ENCODE results near the gene GRIN2C. TPM values are rescaled to one million over a fixed set of nuclear protein-coding genes. Genes with fewer than 3 reads are reported as not detected.

Gene GRIN2C
- total RNA-seq, 1 experiment from 2014 or later = not detected

- Histone ChIP-seq H3K36me3 (ENCODE audit: insufficient read depth, low read length) (no peaks in the 10 kb centered on the region), H3K27me3 (ENCODE audit: low read length) (no peaks in the 10 kb centered on the region), H3K4me1 (ENCODE audit: low read length) (peaks cover 12% of the 10 kb centered on the region), H4K20me1 (ENCODE audit: insufficient read depth, low read depth, low read length) (peaks cover 2% of the 10 kb centered on the region; the same call in 1 of the 2 replicates), H2AFZ (ENCODE audit: low read length) (no peak overlapping the region), H3K9me2 (replicated peaks; ENCODE audit: insufficient read depth, low read length) (no peaks in the 10 kb centered on the region), H3K9me3 (ENCODE audit: low read length) (no peaks in the 10 kb centered on the region), H3K9ac (ENCODE audit: low read length) (no peak overlapping the region), H3K4me3 (ENCODE audit: low read length) (no peak overlapping the region), H3K27ac (ENCODE audit: low read length) (no peak overlapping the region), H3K4me2 (ENCODE audit: low read depth, low read length, poor library complexity, severe bottlenecking) (no peak overlapping the region), H3K79me2 (ENCODE audit: low read length) (no peaks in the 10 kb centered on the region)
- no peak for DNase-seq
Measured at GRCh38 chr17:74839990-74840852, 19.5 kb downstream of the GRIN2C start.

GRCh38 chr17:74838274-74838673 lies 21.4 kb downstream of the GRIN2C start:
- Histone ChIP-seq H3K27me3 (ENCODE audit: low read length) (no peaks in the 10 kb centered on the region), H3K9me2 (replicated peaks; ENCODE audit: insufficient read depth, low read length) (no peaks in the 10 kb centered on the region), H3K4me3 (ENCODE audit: low read length) (no peak overlapping the region), H3K4me1 (ENCODE audit: low read length) (peaks cover 30% of the 10 kb centered on the region), H4K20me1 (ENCODE audit: insufficient read depth, low read depth, low read length) (peaks cover 10% of the 10 kb centered on the region; the same call in 1 of the 2 replicates), H3K79me2 (ENCODE audit: low read length) (no peaks in the 10 kb centered on the region), H3K4me2 (ENCODE audit: low read depth, low read length, poor library complexity, severe bottlenecking) (no peak overlapping the region), H3K9me3 (ENCODE audit: low read length) (no peaks in the 10 kb centered on the region), H2AFZ (ENCODE audit: low read length) (no peak overlapping the region), H3K9ac (ENCODE audit: low read length) (no peak overlapping the region), H3K27ac (ENCODE audit: low read length) (no peak overlapping the region), H3K36me3 (ENCODE audit: insufficient read depth, low read length) (no peaks in the 10 kb centered on the region)
- no peak for DNase-seq

- H3K27me3 ChIP-seq (ENCODE audit: low read length) = no peaks in the 10 kb centered on the region
- no peaks in the 10 kb centered on the region for H3K9me2 ChIP-seq (replicated peaks; ENCODE audit: insufficient read depth, low read length)
- H3K4me2 ChIP-seq (ENCODE audit: low read depth, low read length, poor library complexity, severe bottlenecking) = no peak overlapping the region
- no peaks in the 10 kb centered on the region for H3K36me3 ChIP-seq (ENCODE audit: insufficient read depth, low read length)
- H2AFZ ChIP-seq (ENCODE audit: low read length) = no peak overlapping the region
- no peak overlapping the region for H3K4me3 ChIP-seq (ENCODE audit: low read length)
- peaks cover 31% of the 10 kb centered on the region for H3K4me1 ChIP-seq (ENCODE audit: low read length)
- no peak overlapping the region for H3K27ac ChIP-seq (ENCODE audit: low read length)
- DNase-seq = no peak
- H3K9me3 ChIP-seq (ENCODE audit: low read length) = no peaks in the 10 kb centered on the region
- H3K9ac ChIP-seq (ENCODE audit: low read length) = no peak overlapping the region
- no peaks in the 10 kb centered on the region for H3K79me2 ChIP-seq (ENCODE audit: low read length)
- H4K20me1 ChIP-seq (ENCODE audit: insufficient read depth, low read depth, low read length) = peaks cover 15% of the 10 kb centered on the region; the same call in 1 of the 2 replicates
Measured at GRCh38 chr17:74836691-74837467, 22.8 kb downstream of the GRIN2C start.

GRCh38 chr17:74836191-74836590 lies 23.5 kb downstream of the GRIN2C start:
- Histone ChIP-seq H3K4me2 (ENCODE audit: low read depth, low read length, poor library complexity, severe bottlenecking) (no peak overlapping the region), H4K20me1 (ENCODE audit: insufficient read depth, low read depth, low read length) (peaks cover 15% of the 10 kb centered on the region; the same call in 1 of the 2 replicates), H3K27ac (ENCODE audit: low read length) (no peak overlapping the region), H3K4me1 (ENCODE audit: low read length) (peaks cover 28% of the 10 kb centered on the region), H3K36me3 (ENCODE audit: insufficient read depth, low read length) (no peaks in the 10 kb centered on the region), H2AFZ (ENCODE audit: low read length) (no peak overlapping the region), H3K4me3 (ENCODE audit: low read length) (no peak overlapping the region), H3K9ac (ENCODE audit: low read length) (no peak overlapping the region), H3K27me3 (ENCODE audit: low read length) (no peaks in the 10 kb centered on the region), H3K9me2 (replicated peaks; ENCODE audit: insufficient read depth, low read length) (no peaks in the 10 kb centered on the region), H3K79me2 (ENCODE audit: low read length) (no peaks in the 10 kb centered on the region), H3K9me3 (ENCODE audit: low read length) (no peaks in the 10 kb centered on the region)
- no peak for DNase-seq

GRCh38 chr17:74833501-74834377 lies 25.9 kb downstream of the GRIN2C start:
- peak overlapping the region; percentile 45 for H3K9ac ChIP-seq (ENCODE audit: low read length)
- no peaks in the 10 kb centered on the region for H3K9me3 ChIP-seq (ENCODE audit: low read length)
- peaks cover 15% of the 10 kb centered on the region; the same call in 1 of the 2 replicates for H4K20me1 ChIP-seq (ENCODE audit: insufficient read depth, low read depth, low read length)
- H3K9me2 ChIP-seq (replicated peaks; ENCODE audit: insufficient read depth, low read length) = no peaks in the 10 kb centered on the region
- no peaks in the 10 kb centered on the region for H3K36me3 ChIP-seq (ENCODE audit: insufficient read depth, low read length)
- no peak overlapping the region for H3K4me3 ChIP-seq (ENCODE audit: low read length)
- H3K27ac ChIP-seq (ENCODE audit: low read length) = no peak overlapping the region
- no peak overlapping the region for H2AFZ ChIP-seq (ENCODE audit: low read length)
- H3K79me2 ChIP-seq (ENCODE audit: low read length) = no peaks in the 10 kb centered on the region
- H3K4me1 ChIP-seq (ENCODE audit: low read length) = peaks cover 19% of the 10 kb centered on the region
- DNase-seq = peak; percentile 67
- H3K4me2 ChIP-seq (ENCODE audit: low read depth, low read length, poor library complexity, severe bottlenecking) = peak overlapping the region; percentile 39
- no peaks in the 10 kb centered on the region for H3K27me3 ChIP-seq (ENCODE audit: low read length)

- H3K4me1 ChIP-seq (ENCODE audit: low read length) = peaks cover 19% of the 10 kb centered on the region
- no peaks in the 10 kb centered on the region for H3K9me3 ChIP-seq (ENCODE audit: low read length)
- H2AFZ ChIP-seq (ENCODE audit: low read length) = no peak overlapping the region
- H3K36me3 ChIP-seq (ENCODE audit: insufficient read depth, low read length) = no peaks in the 10 kb centered on the region
- no peak for DNase-seq
- no peak overlapping the region for H3K27ac ChIP-seq (ENCODE audit: low read length)
- H3K79me2 ChIP-seq (ENCODE audit: low read length) = no peaks in the 10 kb centered on the region
- no peak overlapping the region for H3K4me2 ChIP-seq (ENCODE audit: low read depth, low read length, poor library complexity, severe bottlenecking)
- peaks cover 15% of the 10 kb centered on the region; the same call in 1 of the 2 replicates for H4K20me1 ChIP-seq (ENCODE audit: insufficient read depth, low read depth, low read length)
- no peaks in the 10 kb centered on the region for H3K9me2 ChIP-seq (replicated peaks; ENCODE audit: insufficient read depth, low read length)
- H3K4me3 ChIP-seq (ENCODE audit: low read length) = no peak overlapping the region
- H3K9ac ChIP-seq (ENCODE audit: low read length) = no peak overlapping the region
- no peaks in the 10 kb centered on the region for H3K27me3 ChIP-seq (ENCODE audit: low read length)
Measured at GRCh38 chr17:74832421-74832820, 27.3 kb downstream of the GRIN2C start.

- Histone ChIP-seq H3K4me2 (ENCODE audit: low read depth, low read length, poor library complexity, severe bottlenecking) (no peak overlapping the region), H3K4me3 (ENCODE audit: low read length) (no peak overlapping the region), H3K4me1 (ENCODE audit: low read length) (peaks cover 19% of the 10 kb centered on the region), H2AFZ (ENCODE audit: low read length) (no peak overlapping the region), H3K9ac (ENCODE audit: low read length) (no peak overlapping the region), H3K79me2 (ENCODE audit: low read length) (no peaks in the 10 kb centered on the region), H3K27me3 (ENCODE audit: low read length) (no peaks in the 10 kb centered on the region), H4K20me1 (ENCODE audit: insufficient read depth, low read depth, low read length) (peaks cover 15% of the 10 kb centered on the region; the same call in 1 of the 2 replicates), H3K9me2 (replicated peaks; ENCODE audit: insufficient read depth, low read length) (no peaks in the 10 kb centered on the region), H3K9me3 (ENCODE audit: low read length) (no peaks in the 10 kb centered on the region), H3K27ac (ENCODE audit: low read length) (no peak overlapping the region), H3K36me3 (ENCODE audit: insufficient read depth, low read length) (no peaks in the 10 kb centered on the region)
- DNase-seq = no peak
Measured at GRCh38 chr17:74831444-74832146, 28.1 kb downstream of the GRIN2C start.
